Stimulated activated naive CD4-positive, alpha-beta T cell (primary cell): ENCODE measurements around the gene MIEF1.
"Not testable (repeated sequence)": the region's sequence is repeated elsewhere in the genome, so short reads cannot be mapped to it uniquely, and the experiment has no call there.

Source experiments
- DNase-seq, 6 experiments: peaks; one replicate each; lab custom pipeline; 2025; lab: John Stamatoyannopoulos, UW

The MIEF1 gene

GRCh38 chr22:39489094-39490068 lies 12.7 kb upstream of the MIEF1 start:
- no peak for DNase-seq

DNA sequence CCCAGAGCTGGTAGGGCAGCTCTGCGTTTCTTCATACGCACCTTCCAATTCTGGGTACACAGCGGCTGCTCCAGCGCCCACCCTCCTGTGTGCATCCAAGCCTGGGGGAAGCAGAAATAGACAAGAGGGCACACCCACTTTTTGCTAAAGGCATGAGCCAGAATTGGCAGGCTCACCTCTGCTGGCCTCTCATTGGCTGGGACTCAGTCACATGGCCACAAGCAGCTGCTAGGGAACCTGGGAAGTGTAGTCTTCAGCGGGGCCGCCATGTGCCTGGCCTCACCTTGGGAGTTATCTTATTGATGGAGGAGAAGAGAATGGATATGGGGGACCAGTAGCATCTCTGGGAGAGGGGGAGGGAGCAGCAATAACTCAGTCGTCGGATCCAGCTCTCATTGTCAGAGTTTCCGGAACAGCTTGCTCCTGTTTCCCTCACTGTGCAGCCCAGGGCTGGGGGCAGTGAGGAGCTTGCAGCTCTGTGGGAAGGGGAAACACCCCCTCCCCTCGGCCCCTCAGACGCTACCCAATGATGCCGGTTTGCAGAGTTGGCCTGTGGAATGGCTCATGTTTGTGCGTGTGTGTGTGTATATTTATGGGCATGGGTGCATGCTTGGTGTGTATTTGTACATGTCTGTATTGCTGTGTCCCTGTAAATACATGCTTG lies 11.8 kb upstream of the MIEF1 start:
- peak; percentile 63 to 80 (median 71) for DNase-seq

- DNase-seq = no peak
These were observed 11.0 kb upstream of the MIEF1 start for GRCh38 chr22:39490966-39491680.

DNA sequence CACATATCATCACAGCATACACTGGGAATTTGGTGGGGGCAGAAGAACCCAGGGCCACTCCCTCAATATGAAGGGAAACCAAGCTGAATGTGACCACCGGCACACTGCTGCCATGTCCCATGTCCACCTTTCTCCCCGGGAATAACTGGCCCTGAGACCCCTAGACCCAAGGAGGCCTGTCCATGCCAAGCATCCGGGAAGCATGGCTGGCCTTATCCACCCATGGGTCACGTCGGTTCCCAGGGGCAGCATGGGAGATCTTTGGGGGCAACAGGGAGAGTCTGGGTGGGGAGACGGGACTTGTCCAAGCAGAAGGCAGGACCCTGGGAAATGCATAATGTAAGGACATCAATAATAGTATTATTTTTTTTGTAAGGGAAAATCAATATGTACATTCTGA lies 10.4 kb upstream of the MIEF1 start:
- DNase-seq = no peak

DNA sequence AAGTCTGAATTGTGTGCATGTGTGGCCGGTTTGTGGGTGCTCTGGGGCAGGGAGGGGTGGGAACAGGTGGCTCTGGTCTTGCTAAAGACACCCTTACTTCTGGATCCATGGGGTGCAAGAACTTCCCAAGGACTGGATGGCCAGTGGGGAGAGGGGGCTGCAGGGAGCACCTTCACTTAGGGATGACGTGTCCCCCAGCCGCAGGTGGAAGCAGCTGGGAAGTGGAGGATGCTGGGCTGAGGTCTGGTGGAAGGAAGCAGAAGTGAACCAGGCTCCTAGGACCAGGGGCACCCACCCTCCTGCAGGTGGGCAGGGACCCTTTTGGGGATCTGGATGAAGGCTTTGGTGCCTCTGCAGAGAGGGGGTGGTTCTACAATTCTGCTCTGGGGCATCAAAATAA lies 9.9 kb upstream of the MIEF1 start:
- DNase-seq = no peak

DNA sequence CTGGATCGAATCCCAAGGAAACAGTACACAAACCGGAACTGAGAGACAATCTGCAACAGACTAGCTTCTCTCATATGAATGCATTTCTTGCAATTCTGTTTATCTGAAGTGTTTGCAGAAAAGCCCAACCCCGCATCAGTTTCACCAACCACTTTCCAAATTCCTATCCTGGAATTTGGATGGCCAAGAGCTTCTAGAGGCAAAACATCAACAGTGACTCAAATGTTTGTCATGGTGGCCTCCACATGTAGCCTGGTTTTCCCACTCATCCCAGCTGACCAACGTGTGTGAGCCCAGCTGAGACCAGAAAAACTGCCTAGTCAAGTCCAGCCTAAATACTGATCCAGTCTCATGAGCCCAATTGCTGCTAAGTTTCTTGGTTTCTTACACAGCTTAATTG lies 8.3 kb upstream of the MIEF1 start:
- DNase-seq = no peak

DNA sequence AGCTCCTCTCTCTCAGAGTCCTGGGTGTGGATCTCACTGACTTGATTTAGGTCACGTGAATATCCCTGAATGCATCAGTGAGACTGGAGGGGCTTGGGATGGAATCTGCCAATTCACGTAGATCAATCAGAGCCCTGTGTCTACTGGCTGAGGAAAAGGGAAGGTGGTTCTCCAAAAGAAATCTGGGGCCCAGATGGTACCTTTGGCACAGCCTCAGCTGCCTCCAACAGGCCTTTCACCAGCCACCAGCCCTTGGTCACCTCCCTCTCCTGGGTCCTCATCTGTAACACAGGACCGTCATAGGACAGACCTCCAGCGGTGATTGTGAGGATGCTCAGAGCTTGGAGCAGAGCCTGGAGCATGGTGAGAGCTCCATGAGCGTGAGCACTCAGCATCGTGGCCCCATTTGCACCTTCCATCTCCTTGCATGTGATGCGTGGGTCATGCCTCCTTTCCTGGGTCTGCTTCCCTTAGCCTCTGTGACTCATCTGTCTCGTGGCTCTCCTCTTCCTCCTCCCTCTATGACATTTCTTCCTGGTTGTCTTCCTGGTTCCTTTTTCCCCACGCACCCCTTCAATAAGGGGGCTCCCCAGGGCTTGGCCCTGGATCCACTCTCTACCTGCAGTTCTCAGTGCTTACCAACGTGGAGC lies 7.5 kb upstream of the MIEF1 start:
- no peak for DNase-seq

DNA sequence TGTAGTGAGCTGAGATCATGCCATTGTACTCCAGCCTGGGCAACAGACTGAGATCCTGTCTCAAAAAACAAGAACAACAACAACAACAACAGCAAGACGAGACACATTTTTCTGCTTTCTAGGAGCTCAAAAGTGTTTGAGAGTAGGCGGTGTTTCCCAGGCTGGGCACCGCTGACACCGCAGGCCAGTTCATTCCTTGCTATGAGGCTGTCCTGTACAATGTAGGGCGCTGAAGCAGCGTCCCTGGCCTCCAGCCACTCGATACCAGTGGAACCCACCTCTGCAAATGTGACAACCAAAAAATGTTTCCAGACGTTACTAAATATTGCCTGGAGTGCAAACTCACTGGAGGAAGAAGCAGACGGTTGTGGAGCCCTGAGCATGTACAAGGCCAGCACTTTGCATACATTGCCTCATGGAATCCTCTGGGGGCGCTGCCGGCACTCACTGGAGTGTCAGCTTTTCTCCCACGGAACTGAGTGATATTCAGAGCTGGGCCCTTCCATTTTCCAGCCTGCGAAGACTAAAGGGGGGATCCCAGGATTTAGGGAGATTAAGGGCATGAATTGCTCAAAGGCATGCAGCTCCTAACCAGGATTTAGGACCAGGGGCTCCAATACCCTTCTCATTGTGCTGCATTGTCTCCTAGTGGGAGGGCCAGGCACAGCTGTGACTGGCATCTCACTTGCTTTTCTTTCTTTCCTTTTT lies 5.8 kb upstream of the MIEF1 start:
- peak; percentile 10 to 45 (median 30) for DNase-seq

DNA sequence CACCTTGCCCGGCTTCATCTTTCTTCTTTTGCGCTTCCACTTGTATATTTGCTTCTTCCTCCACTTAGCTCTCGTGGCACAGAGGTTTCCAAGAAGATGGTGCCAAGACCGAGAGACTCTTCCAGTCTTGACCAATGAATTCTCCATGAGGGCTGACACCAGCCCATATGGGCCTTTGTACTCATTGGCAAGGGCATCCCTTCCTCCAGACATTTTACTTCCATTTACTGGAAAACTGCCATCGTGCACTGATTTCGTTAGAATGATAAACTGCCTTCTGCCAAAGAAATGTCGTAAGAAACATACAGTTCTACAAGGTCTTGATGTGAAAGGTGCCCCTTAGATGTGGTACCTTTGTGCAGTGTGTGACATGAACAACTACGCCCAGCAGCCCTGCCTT lies 4.7 kb upstream of the MIEF1 start:
- no peak for DNase-seq

DNA sequence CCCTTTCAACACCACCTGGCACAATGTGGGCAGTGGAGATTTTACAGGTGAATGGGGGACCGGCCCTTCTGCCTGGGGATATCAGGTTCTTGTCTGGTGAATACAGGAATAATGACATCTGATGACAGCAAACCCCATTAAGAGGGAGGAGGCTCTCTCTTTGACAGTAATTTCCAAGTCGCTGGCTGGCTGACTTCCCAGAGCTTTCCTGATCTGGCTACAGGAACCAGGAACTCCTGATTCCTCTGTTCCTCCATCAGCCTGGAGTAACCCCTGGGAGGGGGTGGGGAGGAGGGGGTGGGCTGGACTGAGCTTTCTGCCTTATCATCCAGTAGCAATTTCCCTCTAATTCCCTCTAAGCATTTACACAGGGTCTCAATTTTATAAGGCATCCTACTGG lies 3.7 kb upstream of the MIEF1 start:
- DNase-seq = no peak

- no peak for DNase-seq
These were observed 3.3 kb upstream of the MIEF1 start for GRCh38 chr22:39498802-39499201.

DNA sequence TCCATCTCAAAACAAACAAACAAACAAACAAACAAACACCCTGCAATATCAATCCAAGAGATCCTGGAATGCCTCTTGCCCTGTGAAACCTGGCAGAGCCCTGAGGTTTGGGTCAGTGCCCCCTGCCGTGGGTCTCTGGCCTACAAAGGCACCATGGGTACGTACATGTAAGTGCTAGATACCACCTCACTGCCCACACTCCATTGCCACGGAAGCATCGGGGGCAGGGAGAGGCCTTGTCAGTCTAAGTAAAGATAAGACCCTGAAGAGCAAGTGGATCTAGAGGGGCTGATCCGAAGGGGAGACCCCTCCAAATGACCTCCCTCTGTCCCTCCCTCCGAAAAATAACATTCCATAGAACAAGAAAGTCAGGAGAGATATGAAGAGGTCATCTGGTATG lies 2.0 kb upstream of the MIEF1 start:
- no peak for DNase-seq

GRCh38 chr22:39501644-39502108 lies 414 bp upstream of the MIEF1 start:
- peak in 1 of 6 experiments; percentile 37 for DNase-seq

DNA sequence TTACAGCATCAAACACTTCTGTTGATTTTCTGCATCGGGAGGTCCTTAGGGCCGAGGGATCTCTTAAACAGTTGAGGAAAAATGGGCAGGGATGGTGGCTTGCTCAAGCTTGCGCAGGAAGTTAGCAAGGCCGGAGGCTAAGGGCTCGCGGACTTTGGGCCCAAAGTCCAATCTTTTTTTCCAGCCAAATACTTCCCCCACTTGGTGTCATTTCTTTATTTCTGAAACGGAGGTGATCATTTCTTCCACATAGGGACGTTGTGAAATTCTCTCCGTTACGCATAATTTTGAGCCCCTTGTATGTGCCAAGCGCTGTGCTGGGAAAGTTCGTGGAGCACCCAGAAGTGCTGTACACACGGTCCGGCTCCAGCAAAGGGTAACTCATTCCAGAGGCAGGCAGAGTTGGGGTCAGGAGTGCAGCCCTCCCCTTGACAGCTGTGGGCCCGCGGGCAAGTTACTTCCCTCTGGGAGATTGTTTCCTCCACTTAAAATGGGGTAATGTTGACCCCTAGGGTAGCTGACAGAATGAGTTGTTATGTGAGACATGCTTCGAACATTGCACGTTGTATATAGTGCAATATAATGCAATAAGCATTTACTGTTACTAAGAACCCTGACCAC lies 809 bp downstream of the MIEF1 start:
- no peak for DNase-seq

- DNase-seq = no peak
These were observed 1.5 kb downstream of the MIEF1 start for GRCh38 chr22:39503630-39504029.

- DNase-seq = no peak
These were observed 2.0 kb downstream of the MIEF1 start for GRCh38 chr22:39504071-39504470.

GRCh38 chr22:39507021-39507420 lies 4.9 kb downstream of the MIEF1 start:
- DNase-seq = not testable (repeated sequence)

DNA sequence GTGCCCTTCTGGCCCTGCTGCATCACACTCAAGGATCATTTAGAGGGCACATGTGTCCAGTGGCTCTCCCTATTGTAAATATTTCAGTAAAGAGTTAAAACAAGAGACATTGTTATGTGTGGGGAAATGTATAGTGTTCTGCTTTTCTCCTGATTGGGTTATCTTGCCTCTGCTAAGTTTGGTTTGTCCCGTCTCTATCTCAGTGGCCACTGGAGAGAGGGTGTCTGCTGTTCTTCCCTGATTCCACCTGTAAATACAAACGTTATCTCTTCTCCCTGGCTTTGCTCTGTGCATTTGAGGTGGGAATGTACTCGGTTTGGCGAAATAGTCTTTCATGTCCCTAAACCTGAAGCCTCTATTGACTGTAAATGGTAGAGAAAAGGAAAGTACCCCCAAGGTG lies 6.3 kb downstream of the MIEF1 start:
- DNase-seq = no peak

GRCh38 chr22:39510529-39511149 lies 8.5 kb downstream of the MIEF1 start:
- DNase-seq = no peak

GRCh38 chr22:39511226-39511625 lies 9.1 kb downstream of the MIEF1 start:
- no peak for DNase-seq
